GM04503 (cell line): ENCODE data around the gene PICK1.
"Not testable (repeated sequence)": the region's sequence is repeated elsewhere in the genome, so short reads cannot be mapped to it uniquely, and the experiment has no call there.

Experiments used
- DNase-seq: peaks from one replicate; pipeline ENCODE4 v3.0.0-alpha.2; 2012; ENCODE audit warnings: low read depth

The PICK1 gene

DNA sequence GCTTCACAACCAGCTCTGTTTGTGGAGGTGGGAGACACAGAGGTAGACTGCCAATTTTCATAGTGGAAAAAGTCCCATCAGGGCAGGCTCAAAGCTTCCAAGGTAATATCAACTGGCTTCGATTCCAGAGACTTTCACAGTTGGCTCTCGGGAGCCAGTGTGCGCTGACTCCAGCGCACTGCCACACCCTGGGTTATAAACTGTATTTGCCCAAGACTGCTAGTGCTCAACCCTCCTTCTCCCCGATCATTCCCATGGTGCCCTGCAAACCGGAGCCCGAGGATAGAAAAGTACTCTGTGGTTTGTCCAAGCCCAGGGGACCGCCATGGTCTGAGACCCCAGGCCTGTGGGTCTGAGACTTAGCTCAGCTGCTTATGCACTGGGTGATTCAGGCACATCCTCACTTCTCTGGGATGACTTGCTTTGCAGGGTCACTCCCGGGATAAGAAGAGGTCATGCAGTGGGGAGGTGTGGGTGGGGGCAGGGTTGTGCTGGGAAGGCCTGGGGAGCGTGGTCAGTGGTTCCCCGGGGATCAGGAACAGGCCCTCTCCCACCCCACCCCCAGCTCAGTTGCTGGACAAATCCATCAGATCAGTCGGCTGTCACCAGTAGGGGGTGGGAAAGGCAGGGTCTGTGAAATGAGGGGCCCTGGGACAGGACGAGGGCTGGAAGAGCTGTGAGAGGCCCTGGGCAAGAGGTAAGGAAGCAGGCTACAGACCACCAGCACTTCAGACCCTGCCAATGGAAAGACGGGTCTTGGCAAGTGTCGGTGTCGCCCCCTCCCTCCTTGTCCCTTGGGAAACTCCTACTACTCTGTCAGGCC lies 26.7 kb upstream of the PICK1 start:
- no peak for DNase-seq

DNA sequence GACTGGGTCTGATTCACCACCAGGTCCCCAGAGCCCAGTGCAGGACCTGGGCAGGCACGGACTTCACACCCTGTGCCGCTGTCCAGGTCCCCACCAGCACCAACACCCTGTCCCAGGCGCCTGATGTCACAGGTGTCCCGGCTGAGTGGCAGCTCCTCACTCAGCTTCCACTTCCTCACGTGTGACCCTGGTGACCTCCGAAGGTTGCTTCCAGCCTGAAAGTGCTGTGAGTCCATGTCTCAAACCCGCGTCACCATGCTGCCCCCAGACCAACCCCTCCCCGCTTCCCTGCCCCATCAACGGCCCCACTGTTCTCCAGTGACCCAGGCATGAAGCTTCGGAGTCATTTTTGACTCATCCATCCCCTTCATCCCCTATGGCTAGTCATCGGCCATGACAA lies 25.7 kb upstream of the PICK1 start:
- no peak for DNase-seq

DNA sequence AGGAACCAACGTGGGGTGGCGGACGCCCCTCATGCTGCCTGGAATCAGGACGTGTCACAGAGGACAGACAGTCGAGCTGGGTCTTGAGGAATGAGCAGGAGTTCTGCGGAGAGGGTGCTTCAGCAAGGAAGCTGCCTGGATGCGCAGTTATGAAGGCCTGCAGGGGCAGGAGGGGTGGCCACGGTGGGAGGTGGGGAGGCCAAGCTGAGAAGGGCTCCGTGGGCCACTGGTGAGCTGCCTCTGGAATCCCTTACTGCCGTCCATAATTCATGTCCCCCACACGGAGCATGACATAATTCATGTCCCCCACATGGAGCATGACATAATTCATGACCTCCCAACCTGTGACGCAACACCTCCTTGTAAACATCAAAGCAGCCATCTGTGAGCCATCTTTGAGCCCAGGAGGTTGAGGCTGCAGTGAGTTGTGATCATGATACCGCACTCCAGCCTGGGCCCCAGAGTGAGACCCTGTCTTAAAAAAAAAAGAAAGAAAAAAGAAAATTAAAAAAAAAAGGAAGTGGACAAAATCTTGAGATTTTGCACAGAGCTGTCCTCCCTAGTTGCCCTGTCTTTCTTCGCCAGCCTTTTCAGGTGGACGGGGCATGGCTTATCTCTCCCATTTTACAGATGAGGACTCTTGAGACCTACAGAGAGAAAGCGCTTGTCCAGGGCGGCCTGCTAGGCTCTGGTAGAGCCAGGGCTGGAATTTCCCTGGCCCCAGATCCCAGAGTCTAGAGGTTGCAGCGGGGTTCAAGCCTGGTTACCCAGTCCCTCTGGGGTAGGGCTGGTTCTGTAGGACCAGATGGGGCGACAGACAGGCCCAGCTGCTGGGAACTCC lies 24.3 kb upstream of the PICK1 start:
- no peak for DNase-seq

DNA sequence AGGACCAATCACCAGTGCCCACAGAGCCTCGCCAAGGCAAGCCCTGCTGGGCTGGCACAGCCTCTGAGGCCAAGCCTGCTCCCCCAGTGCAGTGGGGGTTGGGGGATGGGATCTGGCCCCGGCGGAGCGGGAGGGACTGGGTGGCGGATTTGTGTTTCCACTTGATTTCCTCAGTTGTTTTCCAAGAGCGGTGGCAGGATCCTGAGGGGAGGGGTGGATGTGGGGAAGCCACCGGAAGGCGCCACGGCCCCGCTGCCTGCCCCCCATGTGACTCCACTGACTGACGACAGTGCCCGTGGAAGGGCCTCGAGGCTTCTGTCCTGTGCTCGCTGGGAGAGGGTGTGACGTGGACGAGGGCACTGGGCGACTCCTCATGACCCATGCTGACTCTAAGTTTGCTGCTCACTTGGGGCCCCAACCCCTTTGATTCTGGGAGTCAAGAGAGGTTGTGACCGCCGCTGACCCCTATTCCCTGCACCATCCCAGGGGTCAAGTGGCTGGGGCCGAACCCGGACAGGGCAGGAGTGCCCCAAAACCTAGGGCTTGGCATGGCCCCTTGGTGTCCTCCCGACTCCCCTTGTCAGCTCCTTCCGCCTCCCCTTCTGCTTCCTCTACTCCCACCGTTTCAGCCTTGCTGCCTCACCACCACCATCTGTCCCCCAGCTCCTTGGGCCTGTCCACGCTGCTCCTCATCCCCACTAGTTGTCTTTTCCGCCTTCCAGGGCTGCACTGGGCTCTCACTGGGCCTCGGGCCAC lies 23.5 kb upstream of the PICK1 start:
- no peak for DNase-seq

DNA sequence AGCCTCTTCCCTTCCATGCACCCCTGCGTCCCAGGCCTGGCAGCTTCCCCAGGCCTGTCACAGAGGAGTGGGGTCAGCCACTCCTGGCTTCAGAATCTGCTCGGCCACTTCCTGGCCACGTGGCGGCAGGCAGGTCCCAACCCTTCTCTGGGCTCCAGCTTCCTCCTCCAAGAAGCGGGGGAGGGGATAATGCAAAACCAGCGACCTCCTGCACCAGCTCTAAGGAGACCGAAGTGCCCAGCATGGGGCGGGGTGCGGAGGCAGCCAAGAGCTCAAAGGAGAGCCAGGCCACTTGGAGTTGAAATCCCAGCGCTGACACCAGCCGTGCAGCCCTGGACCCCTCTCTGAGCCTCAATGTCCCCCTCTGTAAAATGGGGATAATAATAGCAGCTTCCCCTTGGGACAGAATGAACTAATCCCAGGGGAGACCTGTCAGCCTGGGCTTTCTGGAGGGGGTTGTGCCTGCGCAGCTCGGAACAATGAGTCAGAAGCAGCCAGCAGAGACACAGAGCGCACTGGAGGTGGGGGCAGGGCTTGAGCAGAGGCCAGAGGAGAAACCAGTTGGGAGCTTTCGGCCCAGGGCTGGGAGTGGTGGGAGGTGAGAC lies 22.8 kb upstream of the PICK1 start:
- DNase-seq: peak; percentile 26

DNA sequence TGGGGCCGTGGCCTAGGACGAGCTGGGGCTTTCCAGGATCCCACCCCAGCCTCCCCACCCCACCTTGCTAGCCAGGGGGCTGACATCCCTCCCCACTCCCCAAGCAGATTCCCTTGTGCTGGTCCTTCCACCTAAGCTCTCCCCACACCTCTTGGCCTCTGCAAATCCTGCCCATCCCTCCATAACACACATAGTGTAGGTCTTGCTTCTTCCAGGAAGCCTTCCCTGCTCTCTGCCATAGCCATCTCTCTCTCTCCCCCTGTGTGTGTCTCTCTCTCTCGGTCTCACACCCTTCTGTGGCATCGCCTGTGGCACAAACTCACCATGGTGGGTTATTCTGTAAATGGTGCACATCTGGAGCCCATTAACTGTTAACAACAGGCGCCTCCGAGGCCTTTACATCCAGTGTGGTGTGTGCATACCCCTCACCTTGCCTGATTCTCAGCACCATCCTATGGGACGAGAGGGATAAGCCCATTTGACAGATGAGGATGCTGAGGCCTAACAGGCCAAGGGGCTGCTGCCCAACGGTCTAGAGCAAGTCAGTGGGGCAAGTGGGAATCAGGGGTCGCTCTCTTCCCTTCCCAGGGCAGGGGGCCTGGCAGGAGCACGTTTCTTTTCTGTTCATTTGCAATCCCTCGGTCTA lies 22.2 kb upstream of the PICK1 start:
- no peak for DNase-seq

DNA sequence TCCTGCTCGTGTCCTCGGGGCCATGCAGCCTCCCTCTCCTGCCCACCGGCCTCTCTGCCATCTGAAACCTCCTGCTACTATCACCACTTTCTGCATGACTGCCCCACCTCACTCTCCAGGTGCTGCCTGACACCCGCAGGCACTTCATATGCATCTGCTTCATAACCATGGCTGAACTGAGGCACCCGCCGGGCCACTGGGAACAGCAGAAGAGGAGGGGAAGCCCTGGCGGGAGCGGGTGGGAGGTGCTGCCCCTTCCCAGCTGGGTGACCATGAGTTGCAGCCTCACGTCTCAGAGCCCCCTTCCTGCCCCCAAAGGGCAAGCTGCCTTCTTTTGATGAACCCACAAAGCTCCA lies 21.7 kb upstream of the PICK1 start:
- no peak for DNase-seq

DNA sequence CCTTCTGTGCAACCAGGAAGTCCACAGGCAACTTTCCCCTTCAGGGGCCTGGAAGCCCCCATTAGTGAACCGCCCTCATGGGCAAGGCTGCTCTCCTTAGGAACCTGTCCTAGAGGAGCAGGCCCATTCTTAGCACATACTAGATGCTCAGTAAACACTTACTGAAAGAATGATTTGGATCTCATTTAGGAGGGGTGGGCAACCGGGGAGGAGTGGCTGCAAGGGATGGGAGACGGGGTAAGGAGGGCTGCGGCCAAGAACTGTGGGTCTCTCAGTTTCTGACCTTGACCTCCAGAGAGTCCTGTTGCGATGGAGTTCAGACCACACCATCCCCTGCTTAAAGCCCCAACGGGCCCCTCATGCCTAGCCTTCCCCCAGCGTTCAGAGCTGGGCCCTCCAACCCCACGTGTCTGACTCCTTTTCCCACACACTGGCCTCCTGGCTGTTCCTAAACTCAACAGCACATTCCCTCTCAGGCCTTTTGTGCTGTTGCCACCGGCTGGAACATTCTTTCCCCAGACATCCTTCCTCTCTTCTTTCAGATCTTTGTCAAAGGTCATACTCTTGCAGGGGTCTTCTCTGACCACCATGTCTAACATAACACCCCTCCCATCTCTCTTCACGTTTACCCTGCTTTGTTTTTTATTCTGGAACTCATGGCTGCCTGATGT lies 20.7 kb upstream of the PICK1 start:
- no peak for DNase-seq

DNA sequence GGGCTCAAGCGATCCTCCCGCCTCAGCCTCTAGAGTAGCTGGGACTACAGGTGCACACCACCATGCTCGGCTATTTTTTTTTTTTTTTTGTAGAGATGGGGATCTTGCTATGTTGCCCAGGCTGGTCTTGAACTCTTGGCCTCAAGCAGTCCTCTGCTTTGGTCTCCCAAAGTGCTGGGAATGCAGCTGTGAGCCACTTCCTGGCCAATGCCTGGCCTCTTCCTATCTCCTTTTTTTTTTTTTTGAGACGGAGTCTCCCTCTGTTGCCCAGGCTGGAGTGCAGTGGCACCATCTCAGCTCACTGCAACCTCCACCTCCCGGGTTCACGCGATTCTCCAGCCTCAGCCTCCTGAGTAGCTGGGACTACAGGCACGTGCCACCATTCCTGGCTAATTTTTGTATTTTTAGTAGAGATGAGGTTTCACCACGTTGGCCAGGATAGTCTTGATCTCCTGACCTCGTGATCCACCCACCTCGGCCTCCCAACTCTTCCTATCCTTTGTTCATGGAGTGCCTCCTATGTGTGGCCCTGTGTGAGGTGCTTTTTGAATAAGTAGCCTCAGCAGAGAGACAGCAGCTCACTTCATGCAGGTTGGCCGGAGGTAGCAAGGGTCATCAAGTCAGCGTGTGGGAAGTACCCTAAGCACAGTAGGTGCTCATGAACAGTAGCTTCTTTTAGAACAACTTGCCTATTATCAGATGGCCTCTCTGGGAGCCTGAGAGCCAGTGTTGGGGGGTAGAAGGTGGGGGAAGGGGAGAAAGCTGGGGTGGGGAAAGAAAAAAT lies 19.6 kb upstream of the PICK1 start:
- DNase-seq: not testable (repeated sequence)

DNA sequence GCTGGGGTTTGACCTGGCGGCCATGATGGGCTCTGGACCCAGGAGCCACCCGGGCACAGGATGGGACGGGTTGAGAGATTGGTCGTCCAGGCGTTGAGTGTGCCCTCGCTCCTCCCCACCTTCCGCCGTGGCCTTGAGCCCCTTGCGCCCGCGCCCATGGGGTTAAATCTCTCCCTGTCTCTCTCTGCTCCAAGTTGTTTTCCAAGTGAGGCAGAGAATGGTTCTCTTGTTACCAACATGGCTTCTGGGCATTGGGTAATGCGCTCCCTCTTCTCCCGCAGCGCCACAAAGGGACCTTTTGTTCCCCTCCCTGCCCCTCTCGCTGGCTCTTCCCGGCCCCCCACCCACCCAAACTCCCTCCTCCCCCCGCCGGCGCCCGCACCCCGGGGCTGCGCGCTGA lies 18.8 kb upstream of the PICK1 start:
- DNase-seq: no peak

DNA sequence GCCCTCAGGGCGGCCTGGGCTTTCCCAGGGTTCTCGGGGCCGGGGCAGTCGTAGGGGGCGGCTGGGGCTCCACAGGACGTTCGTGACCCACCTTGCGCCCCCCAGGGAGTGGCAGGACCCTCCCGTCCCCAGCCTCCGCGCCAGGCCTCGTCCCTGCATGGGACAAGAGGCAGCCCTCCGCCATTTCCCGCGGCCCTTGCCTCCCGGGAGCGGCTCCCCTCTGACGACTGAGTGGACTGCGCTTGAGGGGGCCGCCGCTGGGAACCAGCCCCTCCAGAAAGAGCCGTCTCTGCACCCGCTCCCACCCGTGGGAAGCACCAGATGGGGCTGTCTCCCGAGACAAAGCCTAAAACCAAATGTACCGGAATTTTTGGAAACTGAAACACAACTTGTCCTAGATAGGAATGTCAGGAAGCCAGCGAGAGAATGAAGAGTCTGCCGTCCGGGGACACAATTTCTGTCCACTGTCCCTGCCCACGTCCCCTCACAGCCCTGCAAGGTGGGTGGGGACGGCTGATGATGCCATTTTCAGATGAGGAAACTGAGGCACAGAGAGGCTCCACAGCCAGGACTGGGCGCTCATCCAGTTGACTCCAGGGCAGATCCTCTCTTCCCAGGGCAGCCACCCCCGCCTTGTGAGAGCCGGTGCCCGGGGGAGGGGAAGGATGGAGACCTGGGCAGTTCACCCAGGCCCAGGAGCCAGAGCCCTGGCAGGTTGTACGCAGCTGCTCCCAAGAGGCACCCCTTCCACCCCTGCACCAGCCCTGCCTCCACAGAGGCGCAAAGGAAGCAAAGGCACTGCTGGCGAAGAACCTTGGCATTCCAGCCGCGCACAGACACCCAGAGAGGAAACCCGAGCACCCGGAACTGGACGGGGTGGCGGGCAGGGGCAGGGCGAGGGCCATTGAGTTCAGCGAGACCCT lies 18.1 kb upstream of the PICK1 start:
- no peak for DNase-seq

DNA sequence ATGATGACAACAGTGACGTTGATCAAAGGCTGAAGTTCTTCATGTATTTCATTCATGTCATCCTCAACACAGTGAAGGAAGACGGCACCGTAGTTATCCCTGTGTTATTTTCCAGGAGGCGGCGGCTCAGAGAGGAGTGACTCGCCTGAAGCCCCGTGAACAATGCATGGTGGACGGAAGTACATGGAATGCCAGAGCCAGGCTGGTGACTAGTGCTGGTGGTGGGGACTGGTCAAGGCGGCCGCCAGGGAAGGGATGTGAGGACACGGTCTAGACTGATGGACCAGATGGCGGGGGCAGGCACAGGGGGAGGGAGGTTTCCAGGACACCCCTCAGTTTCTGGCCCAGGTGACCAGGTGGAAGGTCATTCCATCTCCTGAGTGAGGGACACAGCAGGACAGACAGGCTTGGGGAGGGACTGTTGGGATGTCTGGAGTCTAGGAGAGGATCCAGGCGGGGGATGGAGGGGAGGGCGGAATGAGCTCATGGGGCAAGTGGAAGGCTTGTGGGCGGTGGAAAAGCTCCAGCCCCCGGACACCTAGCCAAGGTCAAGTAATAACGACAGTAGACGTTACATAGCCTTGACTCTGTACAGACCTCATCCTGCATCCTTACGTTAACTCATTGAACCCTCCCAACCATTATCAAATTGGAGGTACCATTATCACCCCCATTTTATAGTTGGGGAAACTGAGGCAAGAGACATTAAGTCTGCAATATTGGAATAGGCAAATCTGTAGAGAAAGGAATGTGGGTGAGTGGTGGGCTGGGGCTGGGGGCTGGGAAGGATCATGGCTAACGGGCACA lies 16.0 kb upstream of the PICK1 start:
- DNase-seq: no peak

DNA sequence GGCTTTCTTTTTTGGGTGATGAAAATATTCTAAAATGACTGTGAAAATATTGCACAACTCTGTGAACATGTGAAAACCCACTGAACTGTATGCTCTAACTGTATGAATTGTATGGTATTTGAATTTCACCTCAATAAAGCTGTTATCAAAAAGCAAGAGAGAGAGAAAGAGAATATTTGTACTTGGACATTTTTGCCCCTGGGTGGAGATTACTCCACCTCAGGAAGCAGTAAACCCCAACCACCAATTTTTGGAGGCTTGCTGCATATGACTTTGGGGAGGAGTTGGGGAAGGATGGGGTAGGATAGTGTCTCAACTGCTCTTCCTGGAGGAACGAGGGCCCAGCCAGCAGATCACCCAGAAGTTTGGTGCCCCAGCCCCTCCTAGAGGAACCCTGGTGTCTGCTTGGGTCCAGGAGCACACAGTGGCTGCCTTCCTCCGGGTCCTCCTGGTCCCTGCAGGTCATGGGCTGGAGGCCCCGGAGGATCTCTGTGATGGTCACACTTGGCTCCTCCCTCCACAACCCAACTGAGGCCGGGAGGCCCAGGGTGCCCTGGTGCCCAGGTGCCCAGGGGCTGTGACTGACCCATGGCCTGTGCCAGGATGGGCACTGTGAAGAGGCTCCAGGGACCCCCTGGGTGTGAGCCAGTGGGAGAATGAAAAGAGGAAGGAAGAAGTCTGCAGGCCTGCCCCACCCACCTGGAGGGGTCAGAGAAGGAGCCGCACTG lies 15.3 kb upstream of the PICK1 start:
- no peak for DNase-seq

DNA sequence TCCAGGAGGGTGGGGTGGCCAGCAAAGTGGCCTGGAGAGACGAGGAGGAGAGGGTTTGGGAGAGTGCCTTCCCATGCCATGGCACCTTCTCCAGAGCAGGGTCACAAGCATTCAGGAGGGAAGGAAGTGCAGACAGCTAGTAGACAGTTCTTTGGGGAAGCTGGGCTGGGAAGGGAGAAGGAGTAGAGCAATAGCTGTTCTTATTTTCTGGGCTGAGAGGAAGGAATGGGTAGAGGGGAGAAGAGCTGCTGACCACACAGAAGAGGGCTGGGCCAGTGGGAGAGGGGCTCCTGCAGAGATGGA lies 14.8 kb upstream of the PICK1 start:
- no peak for DNase-seq

DNA sequence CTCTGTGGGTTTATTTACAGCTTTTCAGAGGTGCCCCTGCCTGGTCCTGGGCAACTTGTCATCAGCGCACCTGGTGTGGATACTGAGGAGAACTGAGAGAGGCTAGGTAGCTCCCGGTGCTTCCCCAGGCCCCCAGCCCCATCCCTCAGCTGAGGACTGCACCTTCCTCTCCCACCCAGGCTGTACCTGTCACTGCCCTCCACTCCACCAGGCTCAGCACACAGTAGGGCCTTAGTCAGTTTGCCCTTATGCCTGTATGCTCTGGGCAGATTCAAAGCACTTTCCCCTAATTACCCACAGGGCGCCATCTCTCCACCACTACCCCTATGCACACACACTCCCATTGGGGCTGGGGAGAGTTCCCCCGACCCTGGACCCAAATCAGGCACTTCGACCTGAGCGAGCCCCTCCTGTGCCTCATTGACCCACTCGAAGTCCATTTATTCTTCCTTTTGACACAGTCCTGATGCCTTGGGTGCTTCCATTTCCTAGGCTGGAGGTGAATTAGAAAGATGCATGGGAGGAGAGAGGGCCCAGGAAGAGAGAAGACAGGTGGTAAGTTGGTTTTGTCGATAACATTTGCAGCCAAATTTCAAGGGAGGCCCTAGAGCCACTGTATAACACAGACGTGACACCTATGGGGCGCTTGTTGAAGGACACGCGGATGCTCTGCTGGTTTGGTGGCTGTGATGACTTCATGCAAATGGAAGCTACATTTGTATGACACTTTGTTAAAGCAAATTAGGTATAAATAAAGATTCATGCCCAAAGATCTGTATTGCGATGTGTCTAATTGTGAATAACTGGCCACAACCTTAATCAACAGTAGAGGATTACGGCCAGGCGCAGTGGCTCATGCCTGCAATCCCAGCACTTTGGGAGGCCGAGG lies 13.8 kb upstream of the PICK1 start:
- no peak for DNase-seq

DNA sequence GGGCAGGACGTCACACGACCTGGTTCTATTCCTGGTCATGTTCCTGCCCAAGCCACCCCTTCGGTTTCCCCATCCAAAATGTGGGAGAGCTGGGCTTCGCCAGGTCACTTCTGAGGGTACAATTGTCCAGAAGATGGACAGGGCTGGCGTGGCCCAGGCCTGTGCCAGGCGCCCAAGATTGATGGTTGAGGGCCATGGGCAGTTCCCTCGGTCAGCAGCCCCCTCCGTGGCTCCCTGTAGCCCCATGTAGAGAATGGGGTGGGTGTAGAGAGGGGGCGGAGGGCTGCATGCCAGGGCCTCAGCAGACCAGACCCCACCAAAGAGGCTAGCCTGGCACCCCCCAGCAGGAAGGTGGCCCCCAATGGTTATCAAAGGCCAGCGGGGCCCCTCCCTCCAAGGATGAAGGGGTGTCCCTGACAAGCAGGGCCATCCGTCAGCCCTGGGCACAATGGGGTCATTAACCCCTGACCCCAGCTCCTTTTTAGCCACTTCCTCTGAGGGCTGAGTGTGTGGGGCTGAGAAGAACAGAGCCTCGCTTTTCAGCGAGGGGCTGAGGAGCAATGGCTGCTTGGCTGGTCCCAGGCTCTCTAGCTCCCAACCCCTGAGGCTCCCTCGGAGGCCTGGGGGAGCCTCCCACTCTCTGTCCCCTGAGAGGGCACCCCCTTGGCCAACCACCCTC lies 11.0 kb upstream of the PICK1 start:
- DNase-seq: no peak
